SJSA1 (cell line): ENCODE results near the gene RAD9B. TPM values are rescaled to one million over a fixed set of nuclear protein-coding genes. Genes with fewer than 3 reads are reported as not detected.
A peak's percentile ranks its signal among the peaks of the same experiment; 100 is the strongest.
"Not testable (repeated sequence)": the region's sequence is repeated elsewhere in the genome, so short reads cannot be mapped to it uniquely, and the experiment has no call there.

Experiments used
- DNase-seq, 2 experiments: peaks; one replicate each; pipeline ENCODE4 v3.0.0-alpha.2; 2015 to 2020; ENCODE audit warnings: low spot score in 2 of 2, low read depth in 1 of 2
- H3K27ac ChIP-seq: fragments of 250-450 bp; sonication (Bioruptor Pico); 2 replicates; pipeline ENCODE4 v1.5.1; 2020; ENCODE audit warnings: mild to moderate bottlenecking, moderate library complexity
- H3K27me3 ChIP-seq: fragments of 250-450 bp; sonication (Bioruptor Pico); replicated peaks from 2 replicates; pipeline ENCODE4 v1.5.1; 2020; ENCODE audit warnings: mild to moderate bottlenecking, moderate library complexity
- H3K36me3 ChIP-seq: fragments of 250-450 bp; sonication (Bioruptor Pico); 2 replicates; pipeline ENCODE4 v1.5.1; 2020; ENCODE audit warnings: mild to moderate bottlenecking
- H3K4me1 ChIP-seq: fragments of 250-450 bp; sonication (Bioruptor Pico); replicated peaks from 2 replicates; pipeline ENCODE4 v1.6.1; 2021; ENCODE audit warnings: mild to moderate bottlenecking
- H3K4me3 ChIP-seq: fragments of 250-450 bp; sonication (Bioruptor Pico); 2 replicates; pipeline ENCODE4 v1.5.1; 2020; ENCODE audit warnings: mild to moderate bottlenecking
- H3K9me3 ChIP-seq: fragments of 250-450 bp; sonication (Bioruptor Pico); replicated peaks from 2 replicates; pipeline ENCODE4 v1.5.1; 2020; ENCODE audit warnings: mild to moderate bottlenecking
- total RNA-seq: library from RNA; depleted of rRNA; stranded (reverse); fragments of >200 nt; shearing (Covaris generic); gene quantifications from 2 replicates; pipeline ENCODE4 v1.2.3, GENCODE V29; 2014

Gene RAD9B
- total RNA-seq, 1 experiment from 2014 or later: 1.2 TPM

DNA sequence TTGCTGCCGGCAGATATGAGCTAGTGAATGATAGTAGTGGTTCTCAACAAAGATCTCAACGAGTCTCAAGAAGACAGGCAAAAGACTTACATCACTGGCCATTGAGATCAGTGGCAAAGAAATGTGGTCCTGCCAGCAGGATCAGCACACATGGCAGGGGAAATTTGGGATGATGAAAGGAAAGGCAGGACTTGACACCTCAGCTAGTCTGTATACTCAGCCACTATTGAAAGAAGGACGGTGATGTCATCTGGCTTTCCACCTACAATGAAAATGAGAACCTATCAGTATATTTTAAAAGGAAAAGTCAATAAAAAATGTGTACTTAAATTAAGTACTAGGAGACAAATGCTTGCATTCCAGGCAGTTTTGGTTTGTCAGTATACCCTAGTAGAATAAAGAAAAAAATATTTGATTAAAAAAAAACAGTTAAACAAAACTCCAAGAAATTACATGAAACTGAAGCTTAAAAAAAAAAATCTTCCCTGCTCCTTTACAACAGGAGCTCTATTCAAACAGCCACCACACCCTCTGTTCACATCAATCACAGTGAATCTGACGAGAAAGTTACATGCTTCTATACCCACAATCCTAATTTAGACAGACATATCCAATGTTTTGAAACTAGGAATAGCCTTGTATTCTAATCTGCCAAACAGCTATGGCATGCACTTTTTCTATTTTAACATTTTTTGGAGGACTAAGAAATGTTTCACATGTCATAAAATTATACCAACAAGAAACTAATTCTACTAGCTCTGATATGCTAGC is 34.9 kb downstream of the RAD9B start:
- no peaks in the 10 kb centered on the region for H3K27me3 ChIP-seq
- H3K4me1 ChIP-seq: peaks cover 37% of the 10 kb centered on the region
- no peak for DNase-seq
- H3K27ac ChIP-seq: no peak overlapping the region
- H3K9me3 ChIP-seq: no peaks in the 10 kb centered on the region
- H3K36me3 ChIP-seq: peaks cover 46% of the 10 kb centered on the region
- no peak overlapping the region for H3K4me3 ChIP-seq

DNA sequence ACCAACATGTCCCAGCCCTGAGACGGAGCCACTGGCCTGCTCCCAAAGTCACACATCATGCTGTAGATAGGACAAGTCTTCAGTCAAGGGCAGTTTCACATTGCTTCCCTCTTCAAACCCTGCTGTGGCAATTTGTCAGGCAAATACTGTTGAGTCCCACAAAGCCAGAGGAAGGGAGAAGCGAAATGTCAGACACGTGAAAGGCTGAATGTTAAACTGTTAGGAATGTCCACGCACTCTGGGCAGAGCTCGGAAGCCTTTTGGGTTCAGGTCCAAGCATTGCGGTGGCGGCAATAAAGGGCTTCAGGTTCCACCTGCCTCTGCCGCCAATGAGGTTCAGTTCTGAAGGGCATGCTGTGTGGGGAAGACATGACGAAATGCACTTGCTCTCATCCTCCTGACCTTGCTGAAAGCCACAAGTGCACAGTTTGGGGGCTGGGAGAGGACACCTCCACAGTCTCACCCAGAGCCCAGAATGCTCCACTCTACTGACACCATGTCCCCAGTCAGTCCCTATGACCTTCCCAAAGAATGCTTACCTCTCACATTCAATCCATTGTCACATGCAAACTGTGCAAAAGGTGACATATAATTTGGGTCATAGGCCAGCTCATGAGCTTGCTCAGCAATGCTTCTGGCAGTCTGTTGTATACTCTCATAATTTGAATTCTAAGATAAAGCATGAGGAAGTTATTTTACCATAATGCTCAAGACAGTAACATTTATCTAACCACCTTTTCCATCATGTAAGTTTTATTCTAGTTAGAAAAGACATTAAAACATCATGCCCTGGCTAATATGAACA is 35.7 kb downstream of the RAD9B start:
- Histone ChIP-seq H3K4me3 (no peak overlapping the region), H3K27ac (no peak overlapping the region), H3K36me3 (peaks cover 41% of the 10 kb centered on the region), H3K4me1 (peaks cover 30% of the 10 kb centered on the region), H3K27me3 (no peaks in the 10 kb centered on the region), H3K9me3 (no peaks in the 10 kb centered on the region)
- no peak for DNase-seq

DNA sequence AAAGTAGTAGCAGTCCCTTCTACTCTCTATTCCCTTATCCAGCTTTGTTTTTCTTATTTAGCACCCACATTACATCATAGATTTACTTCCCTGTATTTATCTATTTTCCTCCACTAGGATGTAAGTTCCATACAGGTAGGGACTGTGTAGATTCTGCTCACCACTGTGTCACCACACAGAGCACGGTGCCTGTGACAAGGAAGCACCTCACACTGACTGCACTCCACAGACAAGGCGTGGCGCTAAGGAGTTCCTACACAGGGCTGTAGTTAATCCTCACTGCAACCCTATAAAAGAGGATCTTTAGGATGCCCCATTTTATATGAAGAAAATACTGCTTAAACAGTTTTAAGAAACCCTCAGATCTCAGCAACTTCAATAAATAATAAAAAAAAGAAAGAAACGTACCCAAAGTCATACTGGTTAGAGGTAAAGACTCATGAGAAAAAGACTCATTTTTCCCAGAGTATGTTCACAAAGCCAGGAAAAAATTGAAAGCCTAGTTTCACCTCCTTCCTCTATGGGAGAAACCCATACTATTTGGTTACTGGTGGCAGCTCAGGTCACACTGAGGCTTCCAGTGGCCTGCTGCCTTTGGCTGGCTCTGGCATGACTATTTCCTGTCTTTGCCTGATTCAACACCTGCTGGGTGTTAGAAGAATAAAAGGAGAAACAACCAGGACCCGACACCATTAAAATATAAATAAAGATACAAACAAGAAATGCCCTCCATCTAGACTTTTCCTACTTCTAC is 36.9 kb downstream of the RAD9B start:
- no peaks in the 10 kb centered on the region for H3K9me3 ChIP-seq
- H3K4me3 ChIP-seq: no peak overlapping the region
- H3K36me3 ChIP-seq: peaks cover 39% of the 10 kb centered on the region
- H3K4me1 ChIP-seq: peaks cover 21% of the 10 kb centered on the region
- no peak for DNase-seq
- H3K27me3 ChIP-seq: no peaks in the 10 kb centered on the region
- H3K27ac ChIP-seq: no peak overlapping the region

DNA sequence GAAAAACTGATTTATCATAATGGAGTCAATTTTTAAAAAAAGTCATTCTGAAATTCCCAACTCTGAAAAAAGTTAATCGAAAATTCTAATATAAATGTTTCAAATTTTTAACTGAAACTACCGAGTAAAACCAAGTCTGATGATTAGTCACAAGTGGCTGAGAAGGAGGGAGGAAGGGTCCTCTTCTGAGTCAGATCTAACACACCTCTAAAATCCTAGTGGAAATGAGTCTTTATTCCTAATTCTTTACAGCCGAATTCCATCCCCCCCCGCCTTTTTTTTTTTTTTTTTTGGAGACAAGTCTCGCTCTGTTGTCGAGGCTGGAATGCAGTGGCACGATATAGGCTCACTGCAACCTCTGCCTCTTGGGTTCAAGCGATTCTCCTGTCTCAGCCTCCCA is 37.9 kb downstream of the RAD9B start:
- Histone ChIP-seq H3K27ac (peak overlapping the region; percentile 16; the same call in 1 of the 2 replicates), H3K36me3 (peaks cover 46% of the 10 kb centered on the region), H3K9me3 (no peaks in the 10 kb centered on the region), H3K4me1 (peaks cover 20% of the 10 kb centered on the region), H3K4me3 (no peak overlapping the region), H3K27me3 (no peaks in the 10 kb centered on the region)
- DNase-seq: peak in 1 of 2 experiments; percentile 50

DNA sequence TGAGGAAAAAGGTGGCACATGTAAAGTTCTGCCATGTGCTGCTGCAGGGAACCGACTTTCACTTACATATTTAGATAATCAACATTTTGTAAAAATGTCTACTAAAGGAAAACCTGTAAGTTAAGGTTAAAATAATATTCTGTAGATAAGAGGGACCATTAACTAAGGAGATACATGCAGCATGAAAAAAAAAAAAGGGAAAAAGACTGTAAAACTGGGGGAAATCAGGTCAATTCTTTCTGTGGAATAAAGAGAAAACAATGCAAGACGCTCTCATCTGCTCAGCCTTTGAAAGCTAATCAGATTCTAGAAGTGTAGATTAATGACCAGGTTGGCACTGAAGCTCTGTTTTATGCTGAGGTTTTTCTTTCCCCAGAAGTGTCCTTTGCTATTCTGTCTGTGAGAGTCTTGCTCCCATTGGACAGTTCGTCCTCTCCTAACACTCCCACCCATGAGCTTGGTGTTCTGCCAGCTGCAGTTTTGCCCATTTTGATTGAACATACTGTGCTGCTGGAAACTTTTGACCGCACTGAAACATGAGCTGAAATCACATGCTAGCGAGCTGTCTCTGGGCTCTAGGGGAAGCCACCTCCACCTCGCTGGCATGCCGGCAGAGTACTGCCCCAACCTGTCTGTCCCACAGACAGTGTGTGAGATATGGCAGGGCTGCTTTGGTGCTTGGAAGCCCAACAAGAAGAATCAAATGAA is 41.3 kb downstream of the RAD9B start:
- H3K27me3 ChIP-seq: no peaks in the 10 kb centered on the region
- DNase-seq: peak in 1 of 2 experiments; percentile 46
- H3K27ac ChIP-seq: no peak overlapping the region
- no peaks in the 10 kb centered on the region for H3K9me3 ChIP-seq
- H3K36me3 ChIP-seq: peaks cover 20% of the 10 kb centered on the region
- peaks cover 39% of the 10 kb centered on the region for H3K4me1 ChIP-seq
- H3K4me3 ChIP-seq: no peak overlapping the region

DNA sequence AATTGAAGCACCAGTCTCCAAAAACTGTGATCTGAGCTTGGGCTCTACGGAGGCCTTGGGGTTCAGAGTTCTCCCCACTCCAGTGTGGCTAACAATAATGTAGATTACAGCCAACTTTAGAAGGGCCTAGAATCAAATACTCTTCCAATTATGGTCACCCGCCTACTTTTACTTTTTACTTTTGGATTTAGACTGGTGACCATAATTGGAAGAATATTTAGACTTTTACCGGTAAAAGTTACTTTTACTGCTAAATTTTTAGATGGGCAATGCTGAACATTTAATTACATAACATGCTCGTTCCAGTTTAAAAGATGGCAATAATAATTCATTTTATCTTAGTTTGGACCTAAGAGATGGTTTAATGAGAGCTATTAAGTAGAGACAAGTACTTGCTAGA is 41.8 kb downstream of the RAD9B start:
- H3K4me1 ChIP-seq: peaks cover 39% of the 10 kb centered on the region
- no peak overlapping the region for H3K4me3 ChIP-seq
- no peak overlapping the region for H3K27ac ChIP-seq

DNA sequence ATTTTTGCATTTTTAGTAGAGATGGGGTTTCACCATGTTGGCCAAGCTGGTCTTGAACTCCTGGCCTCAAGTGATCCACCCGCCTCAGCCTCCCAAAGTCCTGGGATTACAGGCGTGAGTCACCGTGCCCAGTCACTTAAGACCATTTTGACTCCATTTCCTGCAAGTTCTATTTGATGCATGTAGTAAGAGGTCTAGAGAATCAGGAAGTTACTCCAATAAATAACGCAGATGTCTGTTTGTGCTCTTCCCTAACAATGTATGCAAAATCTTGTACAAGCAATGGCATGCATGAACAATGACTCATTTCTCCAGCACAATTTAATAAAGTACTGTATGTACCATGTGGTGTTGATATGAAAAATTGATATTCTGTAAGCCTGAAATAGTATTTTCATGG is 43.1 kb downstream of the RAD9B start:
- H3K4me3 ChIP-seq, H3K27me3 ChIP-seq, H3K9me3 ChIP-seq: not testable (repeated sequence)
- Histone ChIP-seq H3K36me3 (peaks cover 14% of the 10 kb centered on the region), H3K27ac (peak overlapping the region; percentile 58), H3K4me1 (peaks cover 32% of the 10 kb centered on the region)
- peak; percentile 56 to 62 for DNase-seq

More for the DNA sequence above, 41.8 kb downstream of the RAD9B start:
- H3K9me3 ChIP-seq: no peaks in the 10 kb centered on the region
- no peak for DNase-seq
- H3K36me3 ChIP-seq: peaks cover 15% of the 10 kb centered on the region
- no peaks in the 10 kb centered on the region for H3K27me3 ChIP-seq

DNA sequence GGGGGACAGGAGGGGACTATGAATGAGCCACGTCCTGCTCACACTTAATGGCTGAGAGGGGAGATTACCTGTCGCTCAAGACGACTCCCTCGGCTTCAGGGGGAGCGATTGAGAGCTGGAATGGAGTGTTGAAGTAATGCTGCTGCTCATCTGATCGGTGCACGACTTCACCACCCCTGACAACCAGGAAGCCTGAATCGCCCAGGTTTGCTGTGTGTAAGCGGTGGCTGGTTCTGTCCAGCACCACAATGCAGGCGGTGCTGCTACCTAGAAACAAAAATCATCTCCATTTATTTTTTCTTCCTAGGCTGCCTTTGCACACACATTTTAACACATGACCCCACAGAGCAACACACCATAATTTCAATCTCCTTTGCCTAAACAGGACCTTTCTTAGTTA is 43.7 kb downstream of the RAD9B start:
- H3K9me3 ChIP-seq: no peaks in the 10 kb centered on the region
- no peak overlapping the region for H3K4me3 ChIP-seq
- H3K27ac ChIP-seq: peak overlapping the region; percentile 58
- DNase-seq: peak in 1 of 2 experiments; percentile 14
- H3K27me3 ChIP-seq: no peaks in the 10 kb centered on the region
- H3K4me1 ChIP-seq: peaks cover 29% of the 10 kb centered on the region
- H3K36me3 ChIP-seq: peaks cover 15% of the 10 kb centered on the region

DNA sequence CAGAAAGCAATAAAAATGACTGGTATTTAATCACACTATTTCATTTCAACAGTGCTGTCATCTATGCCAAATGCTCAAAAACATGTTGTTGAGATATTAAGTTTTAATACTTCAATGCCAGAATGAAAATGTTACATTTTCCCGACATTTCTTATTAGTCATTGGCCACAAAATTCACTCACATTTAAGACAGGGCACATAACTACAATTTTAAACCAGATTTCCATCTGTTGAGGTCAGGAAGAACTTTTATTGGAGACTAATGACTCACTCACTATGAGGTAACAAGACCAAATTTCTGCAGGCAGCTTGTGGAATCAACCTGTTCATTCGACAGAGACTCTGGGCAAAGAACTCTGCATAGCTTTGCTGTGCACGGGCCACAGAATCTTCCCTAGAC is 44.2 kb downstream of the RAD9B start:
- no peak overlapping the region for H3K4me3 ChIP-seq
- peak in 1 of 2 experiments; percentile 39 for DNase-seq
- peaks cover 16% of the 10 kb centered on the region for H3K36me3 ChIP-seq
- H3K27ac ChIP-seq: peak overlapping the region; percentile 58
- no peaks in the 10 kb centered on the region for H3K9me3 ChIP-seq
- peaks cover 29% of the 10 kb centered on the region for H3K4me1 ChIP-seq
- H3K27me3 ChIP-seq: no peaks in the 10 kb centered on the region

DNA sequence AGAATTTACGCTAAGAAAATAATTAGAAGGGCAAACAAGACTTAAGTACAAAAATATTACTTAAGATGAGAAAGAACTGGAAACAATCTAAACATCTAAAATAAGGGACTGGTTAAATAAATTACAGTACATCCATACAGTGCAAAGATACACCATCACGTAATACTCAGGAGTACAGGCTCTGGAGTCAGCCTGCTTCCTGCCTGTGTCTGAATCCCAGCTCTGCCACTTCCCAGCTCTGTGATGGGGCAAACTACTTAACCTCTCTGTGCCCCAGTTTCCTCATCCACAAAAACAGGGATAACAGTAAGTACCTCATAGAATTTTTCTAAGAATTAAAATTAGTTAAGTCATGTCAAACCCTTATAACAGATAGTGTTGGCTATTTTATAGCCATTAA is 45.0 kb downstream of the RAD9B start:
- no peak for DNase-seq
- Histone ChIP-seq H3K9me3 (no peaks in the 10 kb centered on the region), H3K27me3 (no peaks in the 10 kb centered on the region), H3K4me1 (peaks cover 29% of the 10 kb centered on the region), H3K27ac (no peak overlapping the region), H3K36me3 (peaks cover 21% of the 10 kb centered on the region), H3K4me3 (no peak overlapping the region)

DNA sequence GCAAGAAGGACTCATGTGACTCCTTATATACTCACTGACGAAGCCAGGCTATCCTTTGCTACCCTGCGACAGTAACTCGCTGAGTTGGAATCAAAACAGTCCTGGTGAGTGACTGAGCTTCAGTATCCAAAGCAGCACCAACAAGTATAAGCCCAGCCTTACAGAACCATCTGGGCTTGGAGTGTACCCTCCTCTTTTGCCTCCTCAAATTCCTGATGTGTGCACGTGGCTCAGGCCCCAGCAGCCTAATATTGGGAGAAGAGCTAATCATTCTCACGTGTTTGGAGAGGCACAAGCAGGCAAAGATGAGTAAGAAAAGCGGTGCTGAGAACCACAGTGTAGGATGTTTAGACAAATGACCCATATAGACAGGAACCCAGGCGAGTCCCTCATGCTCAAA is 46.5 kb downstream of the RAD9B start:
- no peak for DNase-seq
- H3K36me3 ChIP-seq: peaks cover 21% of the 10 kb centered on the region
- no peaks in the 10 kb centered on the region for H3K9me3 ChIP-seq
- H3K4me1 ChIP-seq: peaks cover 25% of the 10 kb centered on the region
- H3K4me3 ChIP-seq: no peak overlapping the region
- H3K27me3 ChIP-seq: no peaks in the 10 kb centered on the region
- no peak overlapping the region for H3K27ac ChIP-seq

DNA sequence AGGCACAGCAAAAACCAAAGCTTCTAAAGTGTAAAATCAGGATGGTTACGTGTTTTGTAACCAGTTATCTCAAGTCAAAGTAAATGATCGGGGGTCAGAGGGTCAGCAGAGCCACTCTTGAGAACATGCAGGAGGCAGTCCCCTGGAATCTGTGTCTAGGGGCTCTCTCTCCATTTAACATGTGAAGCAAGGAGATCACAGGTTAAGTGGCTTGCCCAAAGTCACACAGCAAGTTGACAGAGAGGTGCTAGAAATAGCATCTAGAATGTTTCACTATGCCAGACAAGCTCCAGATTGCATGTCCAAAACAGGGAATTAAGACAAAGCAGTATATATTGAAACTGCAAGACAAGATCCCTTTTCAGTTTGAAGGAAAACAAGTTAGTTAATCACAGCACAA is 47.6 kb downstream of the RAD9B start:
- Histone ChIP-seq H3K4me1 (peaks cover 22% of the 10 kb centered on the region), H3K36me3 (peaks cover 13% of the 10 kb centered on the region; the same call in 1 of the 2 replicates), H3K4me3 (no peak overlapping the region), H3K27me3 (no peaks in the 10 kb centered on the region), H3K27ac (no peak overlapping the region), H3K9me3 (no peaks in the 10 kb centered on the region)
- DNase-seq: no peak

DNA sequence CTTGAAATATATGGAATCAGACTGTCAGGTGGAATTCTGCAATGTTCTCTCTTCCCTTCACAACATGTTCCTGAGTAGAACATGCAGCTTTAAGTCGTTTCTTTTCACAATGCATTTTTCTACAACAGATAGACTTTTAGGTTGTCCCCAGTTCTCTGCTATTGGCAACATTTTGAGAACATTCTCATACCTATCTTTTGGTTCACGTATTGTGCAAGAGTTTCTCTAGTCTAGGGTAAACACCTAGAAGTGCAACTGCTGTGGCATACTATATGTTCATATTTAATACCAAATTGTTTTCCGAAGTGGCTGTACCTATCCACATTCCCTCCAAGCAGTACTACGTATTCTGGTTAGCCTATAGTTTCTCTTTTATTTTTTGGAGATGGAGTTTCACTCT is 48.9 kb downstream of the RAD9B start:
- Histone ChIP-seq H3K36me3 (peaks cover 10% of the 10 kb centered on the region; the same call in 1 of the 2 replicates), H3K9me3 (no peaks in the 10 kb centered on the region), H3K27me3 (no peaks in the 10 kb centered on the region), H3K4me1 (peaks cover 21% of the 10 kb centered on the region), H3K27ac (no peak overlapping the region), H3K4me3 (no peak overlapping the region)
- no peak for DNase-seq
